Ectodermal cell (in vitro differentiated cells): ENCODE data around the gene CORT.
A peak's percentile ranks its signal among the peaks of the same experiment; 100 is the strongest.
"Not testable (repeated sequence)": the region's sequence is repeated elsewhere in the genome, so short reads cannot be mapped to it uniquely, and the experiment has no call there.

Experiments used
- H3K27ac ChIP-seq: 2 replicates; pipeline ENCODE4 v1.7.0; 2013; ENCODE audit warnings: mild to moderate bottlenecking, low read depth, low read length; ENCODE audit not compliant: insufficient read depth, poor library complexity, severe bottlenecking
- H3K27me3 ChIP-seq: 2 replicates; pipeline ENCODE4 v1.7.0; 2013; ENCODE audit warnings: mild to moderate bottlenecking, low read length; ENCODE audit not compliant: insufficient read depth, control insufficient read depth, poor library complexity, severe bottlenecking
- H3K36me3 ChIP-seq: one replicate; pipeline ENCODE4 v1.7.0; 2013; ENCODE audit warnings: low read length; ENCODE audit not compliant: control insufficient read depth, insufficient read depth
- H3K4me1 ChIP-seq: one replicate; pipeline ENCODE4 v1.7.0; 2013; ENCODE audit warnings: low read length; ENCODE audit not compliant: control insufficient read depth, insufficient read depth
- H3K4me3 ChIP-seq: 2 replicates; pipeline ENCODE4 v1.7.0; 2013; ENCODE audit warnings: low read depth, low read length, control low read depth; ENCODE audit not compliant: insufficient read depth
- H3K9me3 ChIP-seq: 2 replicates; pipeline ENCODE4 v1.7.0; 2013; ENCODE audit warnings: mild to moderate bottlenecking, low read length, moderate library complexity; ENCODE audit not compliant: control insufficient read depth
- WGBS, 2 experiments: methylation state at CpG; one replicate each; pipeline ENCODE4 v1.1.7; 2013; ENCODE audit warnings: missing lambda C conversion rate in 2 of 2; 5-methylcytosine and 5-hydroxymethylcytosine counted together

CORT gene

DNA sequence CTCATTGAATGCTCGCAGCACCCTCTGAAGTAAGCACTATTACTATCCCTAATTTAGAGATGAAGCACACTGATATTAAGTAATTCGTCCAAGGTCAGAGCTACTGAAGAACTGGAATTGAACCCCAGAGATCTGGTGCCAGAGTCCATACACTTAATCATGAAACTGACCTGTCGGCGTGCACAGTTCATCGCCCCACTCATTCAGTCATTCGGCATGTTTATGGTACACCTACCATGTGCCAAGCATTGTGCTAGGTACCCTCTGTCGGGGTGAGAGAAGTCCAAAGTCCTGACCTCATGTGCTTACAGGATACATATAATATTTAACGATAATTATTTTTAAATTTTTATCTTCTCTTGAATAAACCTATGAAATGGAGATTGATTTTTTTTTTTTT, 25.2 kb upstream of the CORT start:
- no peak overlapping the region for H3K27ac ChIP-seq
- WGBS, 2 experiments: 91 to 94% methylated on average over 7 of the region's 8 CpGs
- H3K9me3 ChIP-seq: no peaks in the 10 kb centered on the region
- no peaks in the 10 kb centered on the region for H3K27me3 ChIP-seq
- H3K36me3 ChIP-seq: peaks cover 13% of the 10 kb centered on the region
- H3K4me3 ChIP-seq: no peak overlapping the region
- no peaks in the 10 kb centered on the region for H3K4me1 ChIP-seq

DNA sequence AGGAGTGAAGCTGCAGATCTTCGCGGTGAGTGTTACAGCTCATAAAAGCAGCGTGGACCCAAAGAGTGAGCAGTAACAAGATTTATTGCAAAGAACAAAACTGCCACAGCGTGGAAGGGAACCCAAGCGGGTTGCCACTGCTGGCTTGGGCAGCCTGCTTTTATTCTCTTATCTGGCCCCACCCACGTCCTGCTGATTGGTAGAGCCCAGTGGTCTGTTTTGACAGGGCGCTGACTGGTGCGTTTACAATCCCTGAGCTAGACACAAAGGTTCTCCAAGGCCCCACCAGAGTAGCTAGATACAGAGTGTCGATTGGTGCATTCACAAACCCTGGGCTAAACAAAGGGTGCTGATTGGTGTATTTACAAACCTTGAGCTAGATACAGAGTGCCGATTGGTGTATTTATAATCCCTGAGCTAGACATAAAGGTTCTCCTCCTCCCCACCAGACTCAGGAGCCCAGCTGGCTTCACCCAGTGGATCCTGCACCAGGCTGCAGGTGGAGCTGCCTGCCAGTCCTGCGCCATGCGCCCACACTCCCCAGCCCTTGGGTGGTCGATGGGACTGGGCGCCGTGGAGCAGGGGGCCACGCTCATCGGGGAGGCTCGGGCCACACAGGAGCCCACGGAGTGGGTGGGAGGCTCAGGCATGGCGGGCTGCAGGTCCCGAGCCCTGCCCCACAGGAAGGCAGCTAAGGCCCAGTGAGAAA, 23.9 kb upstream of the CORT start:
- H3K4me1 ChIP-seq, H3K9me3 ChIP-seq, H3K36me3 ChIP-seq, H3K27me3 ChIP-seq, H3K4me3 ChIP-seq, H3K27ac ChIP-seq: not testable (repeated sequence)
- WGBS, 2 experiments: 93 to 95% methylated on average over 21 of the region's 21 CpGs

DNA sequence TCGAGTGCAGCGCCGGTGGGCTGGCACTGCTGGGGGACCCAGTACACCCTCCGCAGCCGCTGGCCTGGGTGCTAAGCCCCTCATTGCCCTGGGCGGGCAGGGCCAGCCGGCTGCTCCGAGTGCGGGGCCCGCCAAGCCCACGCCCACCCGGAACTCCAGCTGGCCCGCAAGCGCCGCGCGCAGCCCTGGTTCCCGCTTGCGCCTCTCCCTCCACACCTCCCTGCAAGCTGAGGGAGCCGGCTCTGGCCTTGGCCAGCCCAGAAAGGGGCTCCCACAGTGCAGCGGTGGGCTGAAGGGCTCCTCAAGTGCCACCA, 23.3 kb upstream of the CORT start:
- 96 to 98% methylated on average over 21 of the region's 21 CpGs for WGBS, 2 experiments
- not testable (repeated sequence) for H3K4me3 ChIP-seq, H3K4me1 ChIP-seq, H3K27ac ChIP-seq, H3K9me3 ChIP-seq, H3K27me3 ChIP-seq, H3K36me3 ChIP-seq

DNA sequence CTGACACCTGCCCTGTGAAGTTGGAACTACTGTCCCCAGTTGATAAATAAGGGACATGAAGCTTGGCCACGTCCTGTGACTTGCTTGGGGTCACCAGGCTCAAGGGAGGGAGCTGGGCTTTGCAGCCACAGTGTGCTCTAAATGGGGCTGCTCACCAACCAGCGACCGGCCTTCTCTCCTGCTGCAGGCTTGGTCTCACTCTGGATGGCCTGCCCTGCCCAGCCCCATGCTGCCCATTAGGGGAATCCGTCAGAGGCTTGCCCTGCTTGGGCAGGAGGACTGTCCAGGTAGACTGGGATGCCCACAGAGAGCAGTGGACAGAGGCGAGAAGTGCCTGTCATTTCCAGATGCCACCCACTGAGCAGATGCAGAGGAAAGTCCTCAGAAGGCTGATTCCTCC, 20.8 kb upstream of the CORT start:
- WGBS, 2 experiments: 79 to 83% methylated on average over 5 of the region's 5 CpGs
- peaks cover 3% of the 10 kb centered on the region for H3K4me1 ChIP-seq
- H3K27me3 ChIP-seq: no peaks in the 10 kb centered on the region
- H3K4me3 ChIP-seq: no peak overlapping the region
- no peaks in the 10 kb centered on the region for H3K36me3 ChIP-seq
- H3K9me3 ChIP-seq: no peaks in the 10 kb centered on the region
- H3K27ac ChIP-seq: no peak overlapping the region

DNA sequence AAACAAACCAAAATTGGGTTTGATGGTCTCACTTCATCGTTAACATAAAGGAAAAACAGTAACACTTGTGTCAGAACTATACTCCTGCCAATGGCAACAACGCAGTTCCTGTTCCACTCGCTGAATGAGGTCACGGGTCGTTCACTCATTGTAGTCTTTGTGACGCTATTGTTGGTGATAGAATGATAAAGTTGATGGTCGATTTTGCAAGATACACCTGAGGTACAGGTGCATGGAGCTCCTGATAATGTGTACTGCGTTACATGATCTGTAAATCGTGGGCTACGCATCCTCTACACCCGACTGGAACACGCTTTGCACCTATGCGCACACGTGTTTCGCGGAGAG, 20.0 kb upstream of the CORT start:
- H3K27ac ChIP-seq: no peak overlapping the region
- 47 to 50% methylated on average over 16 of the region's 16 CpGs for WGBS, 2 experiments

DNA sequence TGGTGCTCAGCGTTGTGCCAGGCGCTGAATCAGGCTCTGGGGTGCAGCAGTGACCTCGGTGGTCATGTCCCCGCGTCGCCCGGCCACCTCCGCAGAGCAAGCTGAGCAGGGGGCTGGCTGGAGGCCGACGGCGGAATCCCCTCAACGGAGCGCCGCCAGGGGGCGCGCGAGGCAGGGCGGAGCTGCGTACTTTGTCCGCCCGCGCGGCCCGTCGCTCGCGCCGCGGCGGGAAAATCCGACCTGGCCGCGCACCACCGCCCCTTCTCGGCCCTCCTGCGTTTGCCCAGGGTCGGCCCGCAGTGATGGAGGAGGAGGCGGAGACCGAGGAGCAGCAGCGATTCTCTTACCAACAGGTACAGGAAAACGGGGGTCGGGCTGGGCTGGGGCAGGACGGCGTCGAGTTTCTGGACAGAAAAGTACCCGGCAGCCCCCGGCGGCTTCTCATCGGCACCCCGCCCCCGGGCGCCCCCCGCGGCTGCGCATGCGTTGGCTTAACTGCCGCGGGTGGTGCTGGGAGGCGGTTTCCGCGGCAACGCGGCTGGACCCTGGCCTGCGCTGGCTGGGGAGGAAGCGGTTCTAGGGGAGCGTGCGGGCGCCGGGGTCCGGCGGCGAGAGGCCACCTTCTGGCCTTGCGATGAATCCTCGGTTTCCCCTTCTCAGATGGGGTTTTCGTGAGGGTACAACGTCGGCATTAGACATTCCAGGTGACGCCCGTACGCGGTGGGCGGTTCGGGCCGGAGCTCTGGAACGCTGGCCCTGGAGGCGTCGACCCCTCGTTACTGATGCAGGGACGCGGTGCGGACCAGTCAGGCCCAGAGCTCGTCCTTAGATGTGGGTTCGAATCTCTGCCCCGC, 19.4 kb upstream of the CORT start, which contains the start of gene CENPS:
CENPS (plus strand) TSS at position 218 of the 854 bp plus-strand sequence; CDS start at position 303, 85 bp downstream.
- Histone ChIP-seq H3K4me1 (peaks cover 3% of the 10 kb centered on the region), H3K27me3 (no peaks in the 10 kb centered on the region), H3K4me3 (peak within 1 kb of the TSS; percentile 55), H3K9me3 (no peaks in the 10 kb centered on the region), H3K27ac (peak within 1 kb of the TSS; percentile 87), H3K36me3 (no peaks in the 10 kb centered on the region)
- WGBS, 2 experiments: 1% methylated on average over 95 of the region's 95 CpGs

More for the DNA sequence above, 20.0 kb upstream of the CORT start:
- Histone ChIP-seq H3K27me3 (no peaks in the 10 kb centered on the region), H3K36me3 (no peaks in the 10 kb centered on the region), H3K9me3 (no peaks in the 10 kb centered on the region), H3K4me3 (peak overlapping the region; percentile 55), H3K4me1 (peaks cover 3% of the 10 kb centered on the region)

DNA sequence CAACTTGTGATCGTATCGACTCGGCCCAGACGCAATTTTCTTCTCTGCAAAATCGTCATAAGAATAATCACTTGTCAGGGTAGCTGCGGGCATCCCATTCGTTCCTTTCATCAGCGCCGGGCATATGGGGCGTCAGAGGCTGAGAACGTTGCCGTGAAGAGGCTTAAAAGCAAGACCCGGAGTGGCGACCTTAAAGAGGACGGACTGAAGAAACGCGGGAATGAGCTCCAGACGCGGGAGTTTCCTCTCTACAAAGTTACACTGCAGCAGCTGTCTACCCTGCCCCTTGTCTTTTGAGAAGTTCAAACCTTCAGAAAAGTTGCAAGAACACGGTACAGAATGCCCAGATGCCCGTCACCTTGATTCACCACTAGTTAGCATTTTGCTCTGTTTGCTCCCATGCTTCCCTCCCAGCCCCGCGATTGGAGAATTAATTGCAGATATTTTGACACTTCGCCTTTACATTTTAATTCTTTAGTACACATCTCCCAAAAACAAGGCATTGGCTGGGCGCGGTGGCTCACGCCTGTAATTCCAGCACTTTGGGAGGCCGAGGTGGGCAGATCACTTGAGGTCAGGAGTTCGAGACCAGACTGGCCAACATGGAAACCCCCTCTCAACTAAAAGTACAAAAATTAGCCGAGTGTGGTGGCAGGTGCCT, 18.6 kb upstream of the CORT start:
- H3K27me3 ChIP-seq: no peaks in the 10 kb centered on the region
- H3K9me3 ChIP-seq: no peaks in the 10 kb centered on the region
- no peaks in the 10 kb centered on the region for H3K36me3 ChIP-seq
- peak overlapping the region; percentile 87 for H3K27ac ChIP-seq
- 31 to 32% methylated on average over 30 of the region's 30 CpGs for WGBS, 2 experiments
- peaks cover 3% of the 10 kb centered on the region for H3K4me1 ChIP-seq
- peak overlapping the region; percentile 55 for H3K4me3 ChIP-seq

DNA sequence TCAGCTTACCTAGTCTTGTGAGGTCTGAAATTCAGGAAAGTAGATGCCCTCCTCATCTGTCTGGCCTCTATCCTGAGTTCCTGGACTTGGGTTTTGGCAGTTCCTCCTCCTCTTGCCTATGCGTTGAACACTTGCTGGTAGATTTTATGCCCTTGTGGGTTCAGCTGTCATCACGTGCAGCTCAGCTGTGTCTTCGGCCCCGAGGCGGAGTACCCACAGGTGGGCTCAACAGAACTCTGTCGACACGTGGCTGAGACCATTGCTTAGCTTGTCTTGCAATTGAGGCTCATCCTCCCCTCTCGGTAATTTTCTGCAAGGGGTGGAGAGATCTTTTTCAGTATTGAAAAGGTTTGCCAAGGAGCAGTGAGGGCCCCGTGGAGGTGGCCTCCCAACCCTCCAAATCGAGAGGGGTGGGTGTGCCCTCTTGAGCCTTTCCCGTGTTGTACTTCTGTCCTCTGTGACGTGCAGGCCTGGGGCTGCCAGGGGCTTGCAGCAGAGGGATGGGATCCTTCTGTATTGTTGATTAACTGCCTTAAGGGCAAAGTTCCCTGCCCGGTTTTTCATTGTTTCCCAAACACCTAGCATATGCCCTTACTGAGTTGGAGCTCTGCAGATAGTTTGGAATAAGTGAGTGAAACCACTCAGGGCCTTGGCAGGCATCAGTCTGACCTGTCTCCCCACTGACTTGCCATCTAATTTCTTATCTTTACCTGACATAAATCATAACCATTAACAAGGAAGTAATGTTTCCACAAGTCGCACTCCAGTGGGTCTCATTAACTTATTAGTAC, 16.7 kb upstream of the CORT start:
- no peak overlapping the region for H3K27ac ChIP-seq
- H3K36me3 ChIP-seq: no peaks in the 10 kb centered on the region
- WGBS, 2 experiments: 90 to 91% methylated on average over 14 of the region's 14 CpGs
- peaks cover 3% of the 10 kb centered on the region for H3K4me1 ChIP-seq
- H3K27me3 ChIP-seq: no peaks in the 10 kb centered on the region
- H3K4me3 ChIP-seq: no peak overlapping the region
- H3K9me3 ChIP-seq: no peaks in the 10 kb centered on the region

DNA sequence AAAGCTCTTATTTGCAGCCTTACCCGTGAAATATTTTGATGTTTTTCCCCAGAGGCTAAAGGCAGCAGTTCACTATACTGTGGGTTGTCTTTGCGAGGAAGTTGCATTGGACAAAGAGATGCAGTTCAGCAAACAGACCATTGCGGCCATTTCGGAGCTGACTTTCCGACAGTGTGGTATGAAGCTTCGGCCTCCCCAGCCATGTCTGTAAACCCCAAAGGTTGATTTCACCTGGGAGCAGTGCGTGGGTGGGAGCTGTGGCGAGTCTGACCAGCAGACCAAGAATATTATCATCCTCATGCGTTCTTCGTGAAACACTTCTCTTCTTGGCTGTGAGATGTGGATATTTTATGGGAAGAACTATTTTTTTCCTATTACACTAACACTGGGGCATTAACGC, 16.0 kb upstream of the CORT start:
- H3K9me3 ChIP-seq: no peaks in the 10 kb centered on the region
- H3K27me3 ChIP-seq: no peaks in the 10 kb centered on the region
- H3K36me3 ChIP-seq: no peaks in the 10 kb centered on the region
- no peak overlapping the region for H3K27ac ChIP-seq
- WGBS, 2 experiments: 93 to 96% methylated on average over 8 to 10 of the region's 11 CpGs
- H3K4me1 ChIP-seq: peaks cover 3% of the 10 kb centered on the region
- H3K4me3 ChIP-seq: no peak overlapping the region

DNA sequence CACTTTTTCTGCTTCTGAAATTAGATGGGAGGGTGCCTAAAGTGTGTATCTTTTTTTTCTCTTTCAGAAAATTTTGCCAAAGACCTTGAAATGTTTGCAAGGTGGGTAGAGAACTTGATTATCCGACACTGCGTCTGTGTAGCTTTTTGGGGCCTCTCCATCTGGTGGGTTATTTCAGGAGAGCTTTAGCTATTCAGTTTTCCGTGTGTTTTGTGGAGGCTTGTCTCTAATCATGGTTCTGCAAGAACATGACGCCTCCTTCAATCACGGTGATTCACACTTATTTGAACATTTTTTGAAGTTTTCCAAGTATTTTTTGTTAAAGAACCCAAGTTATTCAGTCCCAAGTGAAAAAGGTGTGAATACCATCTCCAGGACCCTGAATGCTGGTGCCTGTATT, 15.2 kb upstream of the CORT start:
- no peaks in the 10 kb centered on the region for H3K27me3 ChIP-seq
- H3K4me1 ChIP-seq: peaks cover 3% of the 10 kb centered on the region
- WGBS, 2 experiments: 94 to 95% methylated on average over 5 of the region's 5 CpGs
- H3K9me3 ChIP-seq: no peaks in the 10 kb centered on the region
- no peak overlapping the region for H3K4me3 ChIP-seq
- H3K36me3 ChIP-seq: no peaks in the 10 kb centered on the region
- H3K27ac ChIP-seq: no peak overlapping the region
